Measurements from ENCODE around the gene PGLYRP3.

The PGLYRP3 gene

DNA sequence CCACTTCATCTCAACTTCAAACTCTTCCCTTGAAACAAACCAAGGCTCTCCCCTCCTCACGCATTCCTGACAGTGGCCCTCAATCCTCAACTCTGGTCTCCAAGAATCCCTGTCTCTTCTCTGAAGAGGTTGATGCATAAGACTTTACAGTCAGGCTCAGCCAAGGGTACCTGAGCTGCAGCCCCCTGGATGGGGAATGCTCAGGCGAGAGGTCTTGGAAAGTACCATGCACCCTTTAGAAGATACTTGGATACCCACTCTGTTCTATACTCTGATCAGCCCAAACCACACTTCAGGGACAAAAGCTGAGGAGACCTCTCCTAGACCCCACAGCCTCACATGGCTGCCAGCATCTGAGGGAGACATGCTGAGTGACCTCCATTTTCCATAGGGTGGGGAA is 536 bp upstream of the PGLYRP3 start:
- no peak for DNase-seq

DNA sequence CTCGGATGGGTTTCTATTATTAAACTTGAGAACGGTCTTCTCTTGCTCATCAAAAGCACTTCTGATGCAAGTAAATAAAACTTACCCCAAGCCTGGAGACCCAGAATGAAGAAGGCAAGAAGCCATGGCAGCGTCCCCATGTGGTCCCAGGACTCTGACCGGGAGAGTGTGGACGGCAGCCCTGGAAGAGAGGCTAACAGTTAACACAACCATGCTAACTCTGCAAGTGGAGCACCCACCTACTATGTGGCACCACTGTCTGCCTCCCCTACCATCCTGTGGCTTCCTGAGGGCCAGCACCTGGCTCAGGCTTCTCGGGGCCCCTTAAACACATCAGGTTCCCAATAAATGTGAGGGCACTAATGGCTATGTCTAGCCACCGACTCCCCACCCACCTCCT is 2.2 kb downstream of the PGLYRP3 start:
- no peak for DNase-seq

DNA sequence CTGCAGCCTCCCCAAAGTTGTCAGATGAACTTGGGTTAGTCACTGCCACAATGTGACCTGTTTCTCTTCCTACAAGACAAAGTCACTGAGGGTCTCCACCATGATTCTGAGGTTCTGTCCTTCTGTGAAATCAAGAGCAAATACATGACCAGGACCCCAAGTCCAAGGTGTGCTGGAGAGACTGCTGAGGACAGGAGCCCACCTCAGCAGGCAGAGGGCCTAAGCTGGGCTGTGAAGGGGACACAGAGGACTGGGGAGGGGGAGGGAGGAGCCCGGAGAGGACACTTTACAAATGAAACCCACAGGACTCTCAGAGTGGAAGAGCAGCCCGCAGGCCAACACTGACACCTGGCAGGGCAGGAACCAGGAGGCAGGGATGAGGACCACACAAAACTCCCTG is 3.3 kb downstream of the PGLYRP3 start:
- DNase-seq = no peak

DNA sequence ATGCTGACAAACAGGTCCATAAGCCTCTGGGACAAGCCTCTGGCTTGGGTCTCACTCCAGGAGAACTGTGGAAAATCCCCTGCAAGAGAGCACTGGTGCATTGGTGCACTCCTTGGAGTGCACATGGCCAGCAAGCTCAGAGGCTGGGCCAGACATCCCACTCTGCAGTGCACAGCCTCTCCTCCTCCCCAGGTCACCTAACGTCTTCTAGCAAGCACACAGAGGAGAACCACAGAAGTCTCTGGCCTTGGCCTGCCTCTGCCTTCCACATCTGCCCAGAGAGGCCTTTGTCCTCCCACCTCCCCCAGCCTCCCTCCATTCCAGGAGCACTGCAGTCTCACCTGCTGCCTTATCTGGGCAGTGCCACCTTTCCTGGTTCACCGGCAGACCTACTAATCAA is 4.2 kb downstream of the PGLYRP3 start:
- DNase-seq = no peak

DNA sequence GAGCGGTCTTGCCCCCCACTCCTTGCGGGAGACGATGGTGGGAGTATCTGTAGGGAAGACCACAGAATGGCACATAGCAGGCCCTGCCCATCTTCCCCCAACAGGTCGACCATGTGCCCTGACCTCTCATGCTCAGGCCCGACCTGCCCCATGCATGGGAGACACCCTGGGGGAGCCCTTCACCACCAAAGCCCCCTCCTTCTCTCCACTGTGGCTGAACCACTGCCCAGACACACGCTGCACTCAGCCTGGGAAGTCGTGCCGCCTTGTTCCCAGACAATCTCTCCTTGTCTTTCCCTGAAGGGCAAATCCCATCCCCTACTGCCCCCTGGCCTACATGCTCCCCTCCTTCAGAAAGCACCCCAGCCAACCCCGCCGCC is 5.5 kb downstream of the PGLYRP3 start:
- no peak for DNase-seq

DNA sequence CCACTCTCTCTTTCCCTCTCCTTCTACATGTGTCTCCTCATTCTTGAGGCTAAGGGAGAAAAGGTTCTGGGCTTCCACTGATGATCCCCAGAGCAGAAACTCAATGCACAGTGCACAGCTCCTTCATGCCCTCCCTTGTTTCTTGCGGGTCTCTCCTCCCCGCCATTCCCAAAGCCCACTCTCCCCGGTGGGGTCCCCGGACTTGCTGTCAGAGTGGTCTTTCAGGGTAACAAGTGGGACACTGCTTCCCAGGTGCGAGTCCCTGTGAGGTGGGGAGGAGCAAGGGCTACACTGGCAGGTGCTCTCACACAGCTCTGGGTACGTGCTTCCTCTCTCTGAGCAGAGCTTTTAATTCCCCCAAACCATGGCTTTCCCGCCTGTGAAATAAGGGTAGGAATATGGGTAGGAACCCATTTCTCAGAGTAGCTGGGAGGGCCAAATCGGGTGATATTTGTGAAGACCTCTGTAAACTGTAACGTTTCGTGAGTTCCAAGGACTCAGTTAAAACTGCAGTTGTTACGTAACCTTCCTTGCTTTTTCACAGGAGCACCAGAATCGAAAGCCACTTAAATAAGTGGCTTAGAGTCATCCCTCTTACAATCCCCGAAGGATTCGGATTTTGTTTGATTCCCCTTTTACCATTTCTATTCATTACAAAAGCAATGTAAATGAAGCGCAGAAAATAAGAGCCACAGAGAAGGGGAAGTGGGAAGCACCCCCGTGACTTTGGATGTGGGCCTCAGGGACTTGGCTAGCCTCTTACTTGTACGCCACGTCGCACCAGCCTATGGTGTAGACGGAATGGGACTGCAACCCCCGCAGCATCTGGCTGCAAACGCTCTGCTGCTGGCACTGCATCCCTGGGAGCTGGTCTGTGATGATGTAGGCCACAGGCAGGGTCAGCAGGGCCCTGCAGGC is 6.2 kb downstream of the PGLYRP3 start:
- DNase-seq = no peak

DNA sequence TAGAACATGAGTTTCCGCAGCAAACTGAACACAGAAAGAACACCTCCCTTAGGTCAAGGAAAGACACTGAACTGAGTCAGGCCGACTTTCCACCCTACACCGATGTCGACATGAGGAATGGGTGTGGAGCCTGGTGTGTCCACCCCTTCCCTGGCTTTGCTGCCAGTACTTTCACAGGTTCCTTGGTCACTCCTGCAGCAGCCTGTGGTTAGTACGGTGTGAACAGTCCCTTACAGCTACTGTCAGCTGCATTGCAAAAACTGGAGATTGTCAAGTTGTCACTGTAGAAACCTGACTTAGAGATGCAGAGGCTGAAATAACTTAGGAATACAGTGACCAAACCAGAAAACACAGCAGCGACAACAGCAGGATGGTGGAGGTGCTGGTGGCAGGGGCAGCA is 7.1 kb downstream of the PGLYRP3 start:
- DNase-seq = no peak

DNA sequence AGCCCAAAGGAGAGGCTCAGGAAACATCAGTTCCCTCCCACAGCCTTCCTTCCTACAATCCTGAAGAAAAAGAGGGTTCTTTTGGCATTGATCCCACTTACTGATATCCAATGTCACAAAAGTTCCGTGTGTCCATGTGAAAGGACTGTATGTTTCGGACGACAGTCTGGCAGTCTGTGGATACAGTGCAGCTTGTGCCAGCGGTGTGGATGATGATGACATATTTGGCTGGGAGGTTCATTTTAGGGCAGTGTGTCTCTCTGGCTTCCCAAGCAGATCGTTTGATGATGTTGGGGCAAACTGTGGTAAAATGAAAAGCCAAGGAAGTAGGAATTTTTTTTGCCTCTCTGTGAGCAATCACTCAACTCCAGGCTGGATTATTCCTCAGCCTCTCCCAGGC is 10.4 kb downstream of the PGLYRP3 start:
- DNase-seq = no peak

DNA sequence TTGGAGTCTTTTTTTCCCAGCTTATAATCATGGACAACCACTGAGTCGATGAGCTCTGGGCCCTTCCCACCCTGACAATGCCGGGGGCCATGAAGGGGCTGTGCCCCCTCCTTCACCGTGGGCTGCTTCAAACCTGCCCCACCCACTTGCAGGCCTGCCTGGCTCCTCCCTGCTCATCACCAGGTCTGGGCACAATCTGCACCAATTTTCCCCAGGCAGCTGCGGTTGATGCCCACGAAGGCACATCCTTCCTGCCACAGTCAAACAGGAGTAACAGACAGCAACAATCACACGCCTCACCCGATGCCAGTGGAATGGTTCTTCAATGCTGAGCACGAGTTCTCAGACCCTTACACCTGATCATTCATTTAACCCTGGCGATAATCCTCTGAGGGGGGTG is 18.9 kb downstream of the PGLYRP3 start:
- DNase-seq = peak; percentile 10

DNA sequence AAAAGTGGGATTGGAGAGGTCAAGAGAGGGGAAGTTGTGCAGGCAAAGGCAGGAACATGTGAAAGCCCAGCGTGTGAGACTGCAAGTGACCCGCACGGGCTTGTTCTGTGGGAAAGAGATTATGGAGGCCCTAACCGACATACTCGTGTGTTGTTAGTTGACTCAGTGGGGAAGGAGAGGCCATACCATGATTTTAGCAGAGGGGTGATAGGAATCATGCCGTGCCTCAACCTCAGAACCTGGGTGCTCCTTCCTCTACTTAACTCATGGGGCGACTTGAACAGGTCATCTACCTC is 19.3 kb downstream of the PGLYRP3 start:
- no peak for DNase-seq

DNA sequence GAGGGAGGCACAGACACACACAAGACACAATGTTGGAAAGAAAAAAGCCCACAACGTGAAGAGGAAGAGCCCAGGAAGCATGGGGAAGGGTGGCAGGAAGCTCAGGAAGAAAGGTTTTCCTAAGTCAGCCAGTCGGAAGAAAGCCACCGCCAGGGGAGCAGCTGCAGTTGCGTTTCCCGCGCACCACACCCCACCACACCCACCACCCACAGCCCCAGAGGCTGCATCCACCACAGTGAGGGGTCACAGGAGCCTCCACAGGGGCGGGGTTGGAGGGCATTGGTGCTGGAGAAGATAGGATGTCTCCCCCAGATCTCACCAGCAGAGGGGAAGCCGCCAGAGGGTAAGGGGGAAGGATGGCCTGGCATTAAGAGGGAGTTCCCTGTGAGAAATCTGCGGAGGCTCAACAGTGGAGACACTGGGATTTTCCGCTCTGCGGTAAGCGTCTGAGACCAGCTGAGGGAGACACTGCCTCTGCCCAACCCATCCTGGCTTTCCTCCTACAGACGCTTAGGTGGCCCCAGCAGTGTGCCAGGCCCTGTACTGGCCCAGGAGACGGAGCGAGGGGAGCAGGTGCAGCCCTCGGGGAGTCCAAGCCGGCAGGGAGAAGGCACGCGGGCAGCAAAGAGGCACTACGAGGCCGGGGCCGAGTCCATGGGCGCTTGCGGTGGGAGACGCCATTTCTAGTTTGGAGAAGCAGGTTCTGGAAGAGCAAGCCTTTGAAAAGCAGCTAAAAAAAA is 19.8 kb downstream of the PGLYRP3 start:
- DNase-seq = no peak

DNA sequence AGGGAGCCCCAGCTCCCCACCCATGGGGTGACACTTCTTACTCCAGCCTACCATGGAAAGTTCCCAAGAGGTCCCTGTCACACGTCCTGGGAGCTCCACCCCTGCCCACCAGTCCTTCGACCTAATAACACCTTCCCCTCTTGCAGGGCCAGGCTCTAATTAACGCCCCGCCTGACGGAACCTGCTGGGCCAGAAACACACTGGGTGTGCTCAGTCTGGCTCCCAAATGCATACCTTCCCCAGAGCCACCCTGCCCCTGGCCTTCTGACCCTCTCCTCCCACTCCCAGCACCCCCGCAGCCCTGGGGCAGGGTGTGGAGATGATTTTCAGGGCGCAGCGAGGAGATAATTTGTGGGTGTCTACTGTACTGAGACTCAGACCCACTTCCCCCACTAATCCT is 20.6 kb downstream of the PGLYRP3 start:
- DNase-seq = no peak

DNA sequence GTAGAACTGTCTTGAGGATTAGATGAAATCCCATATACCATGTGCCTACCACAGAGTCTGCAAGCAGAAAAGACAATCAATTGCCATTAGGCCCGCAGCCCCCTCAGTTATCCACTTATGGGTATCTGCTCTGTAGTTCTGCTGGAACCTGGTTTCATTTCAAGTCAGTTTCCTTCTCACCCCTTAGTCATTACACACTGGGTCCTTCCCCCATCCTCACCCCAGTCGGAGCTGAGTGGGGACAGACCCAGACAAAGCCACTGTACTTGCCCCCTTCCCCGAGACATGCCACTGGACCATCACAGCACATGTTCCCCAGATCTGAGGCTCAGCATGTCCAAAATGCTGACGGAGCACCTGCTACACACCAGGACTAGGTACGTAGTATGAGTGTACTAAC is 21.2 kb downstream of the PGLYRP3 start:
- peak; percentile 6 for DNase-seq

DNA sequence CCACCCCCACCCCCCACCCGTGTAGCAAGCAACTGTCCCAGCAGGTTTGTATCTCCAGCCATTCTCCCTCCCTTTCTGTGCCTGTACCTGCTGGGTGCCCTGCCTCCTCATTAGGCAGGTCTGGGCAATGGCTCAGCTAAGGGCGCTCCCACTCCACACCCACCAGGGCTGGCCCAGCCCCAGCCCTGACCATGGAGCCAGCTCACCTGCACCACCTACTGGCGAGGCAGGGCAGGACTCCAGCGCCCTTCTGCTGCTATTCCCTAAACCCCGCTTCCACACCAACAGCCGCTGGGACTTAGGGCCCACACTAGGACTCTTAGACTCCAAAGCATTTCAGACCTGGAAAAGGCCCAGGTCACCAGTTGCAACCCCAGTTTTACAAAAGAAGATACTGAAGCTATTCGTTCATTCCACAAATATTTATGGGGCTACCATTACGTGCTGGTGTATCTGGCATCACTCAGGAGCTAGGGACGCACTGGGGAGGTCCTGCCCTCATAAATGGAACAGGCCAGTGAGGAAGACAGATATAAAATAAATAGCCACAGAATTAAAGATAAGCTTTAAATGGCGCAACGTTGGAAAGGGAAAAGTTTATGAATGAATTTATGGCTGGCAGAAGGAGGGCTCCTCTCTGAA is 24.0 kb downstream of the PGLYRP3 start:
- peak; percentile 40 for DNase-seq

DNA sequence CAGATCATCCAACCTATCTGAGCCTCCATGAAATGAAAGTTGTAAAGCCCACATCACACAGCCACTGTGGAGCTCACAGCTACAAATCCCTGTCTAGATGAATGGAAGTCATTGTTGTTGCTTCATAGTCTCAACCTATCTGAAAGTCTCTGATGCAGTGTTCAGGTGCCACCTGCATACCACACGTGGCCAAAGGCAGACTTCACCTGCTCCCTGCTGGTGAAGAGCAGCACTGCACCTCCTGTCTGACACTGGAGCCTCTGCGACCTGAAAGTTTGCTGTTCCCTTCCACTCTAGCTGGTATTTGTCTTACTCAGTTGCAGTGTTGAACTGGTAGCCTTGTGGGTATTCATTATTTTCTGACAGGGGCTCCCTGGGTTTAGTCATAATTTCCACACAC is 34.9 kb downstream of the PGLYRP3 start:
- peak; percentile 64 for DNase-seq

DNA sequence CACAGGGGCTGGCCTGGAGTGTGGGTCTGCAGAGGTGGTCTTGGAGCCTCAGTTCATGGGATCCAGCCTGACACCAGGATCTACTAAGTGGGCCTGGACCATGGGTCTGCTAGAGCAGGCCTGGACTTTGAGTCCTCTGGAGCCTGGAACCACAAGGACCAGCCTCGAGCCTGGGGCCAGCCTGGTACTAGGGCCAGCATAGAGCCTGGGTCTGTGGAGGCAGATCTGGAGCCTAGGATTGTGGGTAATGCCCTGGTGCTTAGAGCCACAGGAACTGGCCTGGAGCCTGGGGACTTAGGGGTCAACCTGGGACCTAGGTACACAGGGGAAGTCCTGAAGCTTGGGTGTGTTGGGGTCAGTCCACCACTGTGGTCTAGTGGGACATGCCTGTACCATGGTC is 40.6 kb downstream of the PGLYRP3 start:
- no peak for DNase-seq

DNA sequence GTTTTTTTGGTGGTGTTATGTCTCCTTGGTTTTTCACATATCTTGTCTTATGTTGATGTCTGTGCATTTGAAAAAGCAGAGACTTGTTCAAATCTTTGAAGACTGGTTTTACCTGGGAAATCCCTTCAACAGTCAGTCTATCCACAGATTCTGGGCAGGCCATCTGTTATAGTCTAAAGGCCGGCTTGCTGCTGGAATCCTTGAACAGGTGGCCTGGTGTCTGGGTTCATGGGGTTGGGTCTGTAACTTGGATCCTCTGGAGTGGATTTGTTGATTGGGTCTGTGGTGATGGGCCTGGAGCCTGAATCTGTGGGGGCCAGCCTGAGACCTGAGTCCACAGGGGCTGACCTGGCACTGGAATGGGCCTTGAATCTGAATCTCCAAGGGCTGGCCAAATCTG is 41.0 kb downstream of the PGLYRP3 start:
- no peak for DNase-seq

DNA sequence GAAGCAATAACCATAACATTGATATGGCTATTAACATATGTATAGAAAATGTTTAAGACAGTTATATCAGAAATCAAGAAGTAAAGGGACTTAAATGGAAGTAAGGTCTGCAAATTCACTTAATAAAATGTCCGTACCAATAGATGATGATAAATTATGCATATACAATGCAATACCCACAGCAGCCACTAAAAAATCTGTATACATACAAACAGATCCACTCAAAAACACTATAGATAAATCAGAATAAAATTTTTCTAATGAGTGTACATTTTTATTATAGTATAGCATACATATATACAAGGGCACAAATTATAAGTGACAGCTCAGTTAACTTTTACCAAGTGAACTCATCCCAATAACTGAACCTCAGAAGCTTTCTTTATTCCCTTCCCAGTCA is 47.3 kb downstream of the PGLYRP3 start:
- no peak for DNase-seq

DNA sequence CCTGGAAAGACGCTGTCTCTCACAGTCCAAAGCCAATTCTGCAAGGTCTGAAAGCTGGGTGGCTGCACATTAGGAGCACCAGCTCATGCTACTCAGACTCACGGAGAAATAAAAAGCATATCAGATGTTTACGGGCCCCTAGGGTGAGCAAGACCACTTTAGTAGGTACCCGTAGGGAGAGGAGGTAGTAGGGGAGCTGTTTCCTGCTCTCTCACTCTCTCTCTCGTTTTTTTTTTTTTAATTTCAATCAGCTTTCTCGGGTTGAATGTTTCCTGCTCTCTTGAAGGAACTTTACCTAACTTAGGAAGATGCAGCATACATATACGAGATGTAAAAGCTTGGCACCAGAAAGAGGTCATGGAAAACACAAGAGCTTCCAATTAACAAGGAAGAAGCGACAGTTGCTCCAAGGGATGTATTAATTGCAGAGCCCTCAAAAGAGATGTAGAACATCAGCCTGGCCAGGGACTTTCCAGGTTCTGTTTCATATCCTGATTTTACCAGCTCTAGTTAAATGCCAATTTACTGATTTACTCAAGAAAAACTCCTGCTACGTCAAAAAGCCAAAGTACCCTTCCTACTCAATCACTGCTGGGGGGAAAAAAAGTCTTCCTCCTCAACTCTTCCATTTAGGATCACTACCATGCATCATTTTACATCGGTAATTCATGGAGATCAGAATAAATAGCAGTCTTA is 50.1 kb downstream of the PGLYRP3 start:
- no peak for DNase-seq

DNA sequence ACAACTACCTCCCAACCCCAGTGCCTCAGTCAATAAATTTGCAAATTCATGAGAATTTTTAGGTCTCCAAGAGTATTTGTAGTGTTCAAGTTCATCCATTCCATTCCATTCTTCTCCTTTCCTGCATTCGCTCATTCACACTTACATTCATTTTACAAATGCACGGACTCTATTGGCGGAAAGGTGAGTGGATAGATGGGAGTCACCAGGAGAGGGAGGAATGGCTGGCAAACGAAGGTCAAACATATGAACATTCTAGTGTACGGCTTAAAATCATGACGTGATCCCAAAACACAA is 50.7 kb downstream of the PGLYRP3 start:
- no peak for DNase-seq

DNA sequence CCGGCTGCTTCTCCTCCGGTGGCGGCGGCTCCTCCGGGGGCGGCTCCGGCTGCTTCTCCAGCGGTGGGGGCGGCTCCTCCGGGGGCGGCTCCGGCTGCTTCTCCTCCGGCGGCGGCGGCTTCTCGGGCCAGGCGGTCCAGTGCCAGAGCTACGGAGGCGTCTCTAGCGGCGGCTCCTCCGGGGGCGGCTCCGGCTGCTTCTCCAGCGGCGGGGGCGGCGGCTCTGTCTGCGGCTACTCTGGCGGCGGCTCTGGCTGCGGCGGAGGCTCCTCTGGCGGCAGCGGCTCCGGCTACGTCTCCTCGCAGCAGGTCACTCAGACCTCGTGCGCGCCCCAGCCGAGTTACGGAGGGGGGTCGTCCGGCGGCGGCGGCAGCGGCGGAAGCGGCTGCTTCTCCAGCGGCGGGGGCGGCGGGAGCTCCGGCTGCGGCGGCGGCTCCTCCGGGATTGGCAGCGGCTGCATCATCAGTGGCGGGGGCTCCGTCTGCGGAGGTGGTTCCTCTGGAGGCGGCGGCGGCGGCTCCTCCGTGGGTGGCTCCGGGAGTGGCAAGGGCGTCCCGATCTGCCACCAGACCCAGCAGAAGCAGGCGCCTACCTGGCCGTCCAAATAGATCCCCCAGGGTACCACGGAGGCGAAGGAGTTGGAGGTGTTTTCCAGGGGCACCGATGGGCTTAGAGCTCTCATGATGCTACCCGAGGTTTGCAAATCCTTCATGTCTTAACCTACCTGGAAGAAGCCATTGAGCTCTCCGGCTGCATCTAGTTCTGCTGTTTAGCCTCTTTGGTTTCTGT is 51.3 kb downstream of the PGLYRP3 start:
- peak; percentile 38 for DNase-seq

DNA sequence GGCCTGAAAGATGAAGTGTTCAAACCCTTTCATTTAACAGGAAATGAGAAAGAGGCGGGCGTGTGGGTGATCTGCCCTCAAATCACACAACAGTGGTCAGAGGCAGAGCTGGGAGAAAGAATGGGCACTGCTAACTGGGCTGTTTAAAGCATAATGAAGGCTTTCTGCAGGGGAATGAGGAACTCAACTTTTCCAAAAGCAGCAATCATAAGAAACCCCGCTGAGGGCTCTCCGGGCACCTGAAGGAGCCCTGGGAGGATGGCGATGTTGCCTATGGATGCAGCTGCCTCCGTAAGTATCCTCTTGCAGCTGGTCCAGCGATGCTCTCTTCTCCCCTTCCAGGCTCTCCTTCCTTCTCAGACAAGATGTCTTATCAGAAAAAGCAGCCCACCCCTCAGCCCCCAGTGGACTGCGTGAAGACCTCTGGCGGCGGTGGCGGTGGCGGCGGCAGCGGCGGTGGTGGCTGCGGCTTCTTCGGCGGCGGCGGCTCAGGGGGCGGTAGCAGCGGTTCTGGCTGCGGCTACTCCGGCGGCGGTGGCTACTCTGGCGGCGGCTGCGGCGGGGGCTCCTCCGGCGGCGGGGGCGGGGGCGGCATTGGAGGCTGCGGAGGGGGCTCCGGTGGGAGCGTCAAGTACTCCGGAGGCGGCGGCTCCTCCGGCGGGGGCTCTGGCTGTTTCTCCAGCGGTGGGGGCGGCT is 52.0 kb downstream of the PGLYRP3 start:
- DNase-seq = peak; percentile 23
